Astrocyte of the spinal cord (primary cell): ENCODE data around the gene LIN7C.

ENCODE experiments used
- DNase-seq: peaks from one replicate; pipeline ENCODE4 v3.0.0; 2011; ENCODE audit warnings: low read depth, low spot score
- H3K4me3 ChIP-seq: 2 replicates; pipeline ENCODE4 v1.5.1; 2011; ENCODE audit warnings: low read depth, mild to moderate bottlenecking, low read length, moderate library complexity
- in situ Hi-C: cut with HindIII; loops from 2 replicates; pipeline ENCODE4 v1.10.0; 2017; ENCODE audit warnings: low sequenced_read_pairs
- TF ChIP-seq, protein P1 (sequence below): IDR thresholded peaks from 2 replicates; pipeline ENCODE4 v1.5.1; 2012; ENCODE audit warnings: low read depth, mild to moderate bottlenecking, low read length, inconsistent platforms

LIN7C gene

DNA sequence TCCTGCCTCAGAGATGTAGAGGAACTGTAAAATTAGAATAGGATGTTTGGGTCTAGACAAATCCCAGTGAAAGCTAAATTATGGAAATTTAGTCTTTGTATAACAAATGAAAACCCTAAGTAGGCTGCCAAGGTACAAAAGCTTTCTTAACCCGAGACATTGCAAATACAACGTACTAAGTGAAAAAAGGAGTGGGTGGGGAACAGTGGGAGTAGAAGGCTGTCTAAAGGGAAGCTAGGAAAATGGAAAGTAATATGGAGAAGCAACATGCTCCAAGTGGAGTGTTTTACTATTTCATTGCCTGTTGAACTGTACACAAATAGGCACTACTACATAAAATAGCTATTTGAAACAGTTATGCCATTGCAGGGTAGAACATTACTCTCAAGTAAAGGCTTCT is 6.8 kb upstream of the LIN7C start:
- TF ChIP-seq, protein P1, sequence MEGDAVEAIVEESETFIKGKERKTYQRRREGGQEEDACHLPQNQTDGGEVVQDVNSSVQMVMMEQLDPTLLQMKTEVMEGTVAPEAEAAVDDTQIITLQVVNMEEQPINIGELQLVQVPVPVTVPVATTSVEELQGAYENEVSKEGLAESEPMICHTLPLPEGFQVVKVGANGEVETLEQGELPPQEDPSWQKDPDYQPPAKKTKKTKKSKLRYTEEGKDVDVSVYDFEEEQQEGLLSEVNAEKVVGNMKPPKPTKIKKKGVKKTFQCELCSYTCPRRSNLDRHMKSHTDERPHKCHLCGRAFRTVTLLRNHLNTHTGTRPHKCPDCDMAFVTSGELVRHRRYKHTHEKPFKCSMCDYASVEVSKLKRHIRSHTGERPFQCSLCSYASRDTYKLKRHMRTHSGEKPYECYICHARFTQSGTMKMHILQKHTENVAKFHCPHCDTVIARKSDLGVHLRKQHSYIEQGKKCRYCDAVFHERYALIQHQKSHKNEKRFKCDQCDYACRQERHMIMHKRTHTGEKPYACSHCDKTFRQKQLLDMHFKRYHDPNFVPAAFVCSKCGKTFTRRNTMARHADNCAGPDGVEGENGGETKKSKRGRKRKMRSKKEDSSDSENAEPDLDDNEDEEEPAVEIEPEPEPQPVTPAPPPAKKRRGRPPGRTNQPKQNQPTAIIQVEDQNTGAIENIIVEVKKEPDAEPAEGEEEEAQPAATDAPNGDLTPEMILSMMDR = no peak
- H3K4me3 ChIP-seq = no peak overlapping the region
- in situ Hi-C loops = no loop called here
- DNase-seq = no peak

DNA sequence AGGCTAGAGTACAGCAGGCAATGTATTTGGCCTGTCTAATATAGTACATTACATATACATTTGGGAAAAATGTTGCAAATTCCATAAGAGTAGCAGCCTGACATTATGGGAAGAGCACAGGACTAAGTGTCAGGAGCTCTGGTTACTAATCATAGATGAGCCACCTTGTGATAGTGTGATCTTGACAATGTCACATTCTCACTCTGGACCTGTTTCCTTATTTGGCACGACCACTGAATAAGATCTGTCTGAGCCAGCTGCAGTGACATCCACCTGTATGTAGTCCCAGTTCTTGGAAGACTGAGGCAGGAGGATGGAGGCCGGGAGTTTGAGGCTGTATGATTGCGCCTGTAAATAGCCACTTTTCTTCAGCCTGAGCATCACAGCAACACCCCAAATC is 5.7 kb upstream of the LIN7C start:
- no peak overlapping the region for H3K4me3 ChIP-seq
- TF ChIP-seq, protein P1 = no peak
- in situ Hi-C loops = no loop called here
- DNase-seq = no peak

DNA sequence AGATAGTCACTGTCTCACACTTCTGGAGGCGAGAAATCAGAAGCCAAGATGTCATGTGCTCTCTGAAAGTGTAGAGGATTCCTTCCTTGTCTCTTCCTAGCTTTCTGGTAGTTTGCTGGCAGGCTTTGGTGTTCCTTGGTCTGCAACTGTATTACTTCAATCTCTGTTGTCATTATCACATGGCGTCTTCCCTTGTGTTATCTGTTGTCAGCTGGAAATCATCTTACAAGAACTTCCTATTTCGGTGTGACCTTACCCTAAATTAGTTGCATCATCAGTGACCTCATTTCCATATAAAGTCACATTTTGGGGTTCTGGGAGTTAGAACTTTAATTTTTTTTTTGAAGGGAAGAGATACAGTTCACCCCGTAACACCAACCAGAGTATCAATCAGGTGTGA is 3.3 kb upstream of the LIN7C start:
- no peak overlapping the region for H3K4me3 ChIP-seq
- TF ChIP-seq, protein P1 = no peak
- in situ Hi-C loops = no loop called here

DNA sequence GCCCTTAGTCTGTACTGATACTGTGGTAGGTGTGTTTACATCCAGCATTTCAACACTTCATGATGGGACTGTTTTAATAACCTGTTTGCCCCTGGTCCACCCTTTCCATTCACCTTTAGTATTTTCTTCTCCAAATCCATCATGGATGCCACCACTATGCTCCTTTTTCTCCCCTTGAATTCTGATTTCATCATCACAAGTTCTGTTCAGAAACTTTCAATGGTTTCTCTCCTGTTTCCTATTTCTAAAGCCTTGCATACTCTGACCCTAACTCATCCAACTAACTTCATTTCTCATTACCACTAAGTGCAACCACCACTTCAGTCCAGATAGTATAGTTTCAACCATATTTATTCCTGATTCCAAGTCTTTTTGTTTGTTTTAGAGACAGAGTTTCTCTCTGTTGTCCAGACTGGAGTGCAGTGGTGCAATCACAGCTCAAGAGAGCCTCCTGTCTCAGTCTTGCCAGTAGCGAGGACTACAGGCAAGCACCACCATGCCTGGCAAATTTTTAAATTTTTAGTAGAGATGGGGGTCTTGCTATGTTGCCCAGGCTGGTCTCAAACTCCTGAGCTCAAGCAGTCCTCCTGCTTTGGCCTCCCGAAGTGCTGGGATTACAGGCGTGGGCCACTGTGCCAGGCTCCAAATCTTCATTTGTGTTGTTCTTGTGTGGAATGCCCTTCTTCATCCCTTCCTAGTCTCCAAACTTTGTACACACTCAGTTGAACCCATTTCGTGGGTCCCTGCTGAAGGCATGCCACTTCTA is 1.2 kb upstream of the LIN7C start:
- peak overlapping the region; percentile 100 for H3K4me3 ChIP-seq
- no peak for DNase-seq
- in situ Hi-C loops = no loop called here
- TF ChIP-seq, protein P1 = no peak

More for the DNA sequence above, 3.3 kb upstream of the LIN7C start:
- no peak for DNase-seq

DNA sequence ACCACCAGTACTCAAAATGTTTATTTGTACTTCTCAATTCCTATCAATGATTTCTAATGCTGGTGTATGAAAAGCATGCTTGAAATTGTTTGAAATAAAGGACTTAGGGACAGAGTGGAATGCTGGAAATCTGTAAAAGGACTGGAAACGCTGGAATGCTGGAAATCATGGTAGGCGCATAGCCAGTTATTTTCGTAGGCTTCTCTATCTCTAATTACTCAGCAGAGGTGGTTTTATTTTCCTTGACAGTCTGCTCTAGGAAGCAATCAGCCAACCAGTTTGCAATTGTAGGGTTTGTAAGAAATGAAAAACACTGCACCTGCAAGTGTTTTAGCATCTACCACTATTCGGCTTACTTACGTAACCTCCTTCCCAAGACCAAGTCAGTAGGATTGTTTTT is 788 bp downstream of the LIN7C start:
- DNase-seq = no peak
- in situ Hi-C loops = no loop called here
- TF ChIP-seq, protein P1 = no peak

DNA sequence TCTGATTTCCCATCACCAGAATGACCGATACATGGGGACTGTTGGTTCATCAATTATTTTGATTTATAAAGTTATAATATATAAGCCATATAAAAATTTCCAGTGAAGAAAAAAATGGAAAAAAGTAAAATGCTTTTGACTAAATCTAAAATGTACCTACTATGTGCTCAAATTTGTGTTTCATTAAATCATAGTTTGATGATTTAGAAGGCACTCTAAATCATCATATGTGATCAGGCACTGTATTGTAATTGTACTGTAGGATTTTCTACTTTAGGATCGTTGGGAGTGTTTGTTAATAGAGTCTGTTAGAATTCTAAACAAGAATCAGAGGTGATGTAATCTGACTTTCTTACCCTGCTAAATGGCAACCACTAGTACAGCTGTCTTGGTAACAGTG is 2.4 kb downstream of the LIN7C start:
- in situ Hi-C loops = no loop called here
- no peak overlapping the region for H3K4me3 ChIP-seq
- TF ChIP-seq, protein P1 = no peak
- no peak for DNase-seq

More for the DNA sequence above, 788 bp downstream of the LIN7C start:
- H3K4me3 ChIP-seq = peak overlapping the region; percentile 100
